GM10248 (cell line): ENCODE results near the gene LTA4H.

Experiments
- CTCF ChIA-PET: fragments of 300-600 bp; sonication (Branson Sonifier 250); formaldehyde crosslinking; extraction: SDS; loops from one replicate; lab custom pipeline; 2021; ENCODE audit warnings: antibody characterized with exemption; lab: Yijun Ruan, JAX
- POLR2A ChIA-PET: fragments of 350-650 bp; sonication (Branson Sonifier 250); formaldehyde crosslinking; extraction: SDS; loops from one replicate; lab custom pipeline; 2020; ENCODE audit warnings: antibody characterized with exemption; lab: Yijun Ruan, JAX
- DNase-seq: peaks from one replicate; pipeline ENCODE4 v3.0.0; 2012; ENCODE audit errors: extremely low spot score
- CTCF ChIP-seq: IDR thresholded peaks from 2 replicates; pipeline ENCODE4 v1.5.1; 2012; ENCODE audit warnings: mild to moderate bottlenecking, low read depth; ENCODE audit errors: extremely low read depth, missing control alignments, control extremely low read depth

Gene LTA4H

DNA sequence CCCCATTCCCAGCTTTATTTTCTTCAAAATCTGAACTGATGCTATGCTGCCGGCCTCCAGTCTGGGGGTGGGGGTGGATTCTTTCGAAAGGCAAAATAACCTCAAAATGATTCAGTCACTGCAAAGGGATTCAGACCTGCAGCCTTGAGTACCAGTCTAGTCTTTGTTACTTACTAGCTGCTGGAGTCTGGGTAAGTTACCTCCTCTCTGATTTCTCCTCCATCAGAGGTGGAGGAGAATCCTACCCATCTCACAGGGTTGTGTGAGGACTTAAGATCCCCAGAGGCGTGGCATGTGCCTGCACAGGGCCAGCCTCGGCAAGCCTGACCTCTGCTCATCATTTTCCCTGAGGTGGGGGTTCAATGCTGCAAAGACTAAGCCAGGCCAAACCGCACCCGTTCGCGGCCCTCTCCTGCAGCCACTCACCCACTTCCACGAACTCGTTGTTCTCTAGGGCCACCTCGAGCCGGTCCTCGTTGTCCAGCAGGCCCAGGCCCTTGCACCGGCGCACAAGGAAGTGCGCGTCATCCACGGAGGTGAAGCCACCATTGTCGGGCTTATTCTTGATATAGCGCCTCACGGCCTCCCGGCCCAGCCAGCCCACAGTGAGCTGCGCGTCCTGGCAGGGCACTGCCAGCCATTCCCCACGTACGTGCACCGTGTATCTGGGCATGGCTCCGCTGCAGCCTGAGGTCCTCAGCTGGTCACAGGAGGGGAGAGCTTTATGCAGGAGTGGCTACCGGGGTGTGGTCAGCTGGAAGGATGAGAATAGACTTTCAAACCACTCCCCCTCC is 40.0 kb downstream of the LTA4H start:
- CTCF ChIA-PET, result no interaction called here
- no peak for DNase-seq
- POLR2A ChIA-PET, result no interaction called here
- TF ChIP-seq CTCF, result no peak

- no peak for TF ChIP-seq CTCF
- DNase-seq, result no peak
- ChIA-PET CTCF (interaction anchor here (0.9 to 1.4 kb wide), 2 partner anchors 13 to 76 kb away, joined by 4 to 5 read pairs; no protein-coding TSS in a partner anchor), POLR2A (no interaction called here)
These were observed 40.9 kb downstream of the LTA4H start for GRCh38 chr12:95994476-95994875.

DNA sequence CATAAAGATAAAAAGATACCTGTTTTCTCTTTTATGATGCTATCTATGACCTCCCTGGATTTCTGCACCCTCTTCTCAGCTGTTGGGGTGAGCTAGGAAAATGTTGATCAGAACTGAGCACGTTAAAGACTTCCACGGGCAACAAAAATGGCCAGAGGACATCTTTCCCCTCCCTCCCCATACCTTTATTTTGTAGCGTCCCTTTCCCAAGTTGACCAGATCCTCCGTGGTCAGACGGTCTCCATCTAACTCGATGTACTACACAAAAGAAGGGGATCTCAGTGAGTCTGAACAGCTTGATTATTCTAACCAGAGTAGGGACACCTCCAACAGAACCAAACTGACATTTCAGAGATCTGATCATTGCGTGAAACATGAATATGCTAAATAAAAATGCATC is 41.5 kb downstream of the LTA4H start:
- CTCF ChIA-PET, result interaction anchor here (0.9 to 1.4 kb wide), 2 partner anchors 13 to 76 kb away, joined by 4 to 5 read pairs; no protein-coding TSS in a partner anchor

GRCh38 chr12:95990136-95990535 is 45.3 kb downstream of the LTA4H start:
- no peak for DNase-seq
- no peak for TF ChIP-seq CTCF
- ChIA-PET POLR2A (no interaction called here), CTCF (interaction anchor here (1.4 to 1.5 kb wide), 2 partner anchors 9 to 73 kb away, joined by 3 to 17 read pairs; no protein-coding TSS in a partner anchor)

More for the DNA sequence above, 41.5 kb downstream of the LTA4H start:
- TF ChIP-seq CTCF, result no peak
- no peak for DNase-seq
- POLR2A ChIA-PET, result no interaction called here

DNA sequence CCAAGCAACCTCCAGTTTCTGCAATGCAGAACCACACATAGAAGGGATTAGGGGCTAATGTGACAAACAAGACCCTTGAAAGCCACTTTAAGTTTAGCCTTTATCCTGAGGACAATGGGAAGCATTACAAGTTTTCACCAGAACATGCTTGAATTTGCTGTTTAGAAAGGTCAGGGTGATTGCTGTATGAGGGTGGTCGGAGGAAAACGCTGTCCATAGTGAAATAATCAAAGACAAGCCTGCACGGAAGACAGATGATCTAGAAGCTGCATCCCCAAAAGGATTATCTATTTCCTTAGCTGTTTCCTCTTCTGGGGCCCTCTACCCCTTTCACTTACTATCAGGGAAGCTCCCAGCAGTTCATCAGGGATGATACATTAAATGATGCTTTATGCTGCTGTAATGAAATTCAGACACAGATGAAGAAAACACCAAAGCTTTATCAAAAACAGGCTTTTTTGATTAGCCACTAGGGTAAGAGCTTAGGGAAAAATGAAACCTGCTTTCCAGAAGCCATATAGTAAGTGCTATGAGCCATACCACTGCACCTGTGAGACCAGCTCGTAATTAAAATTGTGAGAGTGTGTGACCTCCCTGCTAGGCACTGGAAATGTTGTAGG is 45.8 kb downstream of the LTA4H start:
- DNase-seq, result no peak
- POLR2A ChIA-PET, result no interaction called here
- CTCF ChIA-PET, result interaction anchor here (1.4 to 1.5 kb wide), 2 partner anchors 9 to 73 kb away, joined by 3 to 17 read pairs; no protein-coding TSS in a partner anchor
- TF ChIP-seq CTCF, result no peak

DNA sequence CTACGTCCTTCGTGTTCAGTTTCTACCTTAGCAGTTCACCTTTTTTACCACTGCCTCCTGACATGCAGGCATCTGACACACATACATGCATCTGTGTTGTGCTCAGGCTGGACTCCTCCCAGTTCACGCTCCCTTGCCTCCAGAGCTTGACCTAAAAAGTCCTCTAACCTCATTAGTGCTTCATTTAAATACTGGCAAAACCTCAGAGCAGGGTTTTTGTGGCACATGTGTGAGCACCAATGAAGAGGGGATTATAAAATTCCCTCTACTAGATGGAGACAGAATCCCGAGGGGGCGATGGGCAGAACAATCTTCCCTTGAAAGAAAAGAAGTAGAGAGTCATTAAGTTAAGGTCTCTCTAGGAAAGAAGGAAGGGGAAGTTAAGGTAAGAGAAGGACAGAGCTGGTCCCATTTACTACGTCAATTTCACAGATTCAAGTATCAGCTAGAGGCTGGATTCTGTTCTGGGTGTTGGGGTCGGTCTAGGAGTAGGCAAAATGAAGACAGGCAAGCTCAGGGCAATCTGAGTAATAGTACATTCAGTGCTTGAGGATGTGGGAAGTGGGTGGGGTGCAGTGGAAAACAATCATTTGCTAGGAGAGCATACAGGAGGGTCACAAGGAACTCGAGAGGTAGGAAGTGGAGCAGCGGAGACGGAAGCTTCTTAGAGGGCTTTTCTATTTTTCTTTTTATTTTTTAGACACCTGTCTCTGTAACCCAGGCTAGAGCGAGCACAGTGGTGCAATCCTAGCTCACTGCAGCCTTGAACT is 46.7 kb downstream of the LTA4H start:
- no peak for DNase-seq
- ChIA-PET CTCF (interaction anchor here (0.7 kb wide), 1 partner anchor 10 kb away, joined by 5 read pairs; no protein-coding TSS in a partner anchor), POLR2A (no interaction called here)
- no peak for TF ChIP-seq CTCF
